ENCODE data around the gene HBA1.
"Not testable (repeated sequence)": the region's sequence is repeated elsewhere in the genome, so short reads cannot be mapped to it uniquely, and the experiment has no call there.

The HBA1 gene

GRCh38 chr16:175011-175949 is 1.2 kb upstream of the HBA1 start:
- no peak for DNase-seq (ENCODE audit: low read depth in 2 of 2)

- DNase-seq (ENCODE audit: low read depth in 2 of 2): not testable (repeated sequence)
Measured at GRCh38 chr16:176006-176405, 474 bp upstream of the HBA1 start.

- DNase-seq (ENCODE audit: low read depth in 2 of 2): no peak
Measured at GRCh38 chr16:177394-177822, 928 bp downstream of the HBA1 start.

GRCh38 chr16:177981-178667 is 1.6 kb downstream of the HBA1 start:
- no peak for DNase-seq (ENCODE audit: low read depth in 2 of 2)

GRCh38 chr16:178668-179015 is 2.2 kb downstream of the HBA1 start:
- no peak for DNase-seq (ENCODE audit: low read depth in 2 of 2)

GRCh38 chr16:179211-180092 is 3.0 kb downstream of the HBA1 start:
- DNase-seq (ENCODE audit: low read depth in 2 of 2): no peak

GRCh38 chr16:180101-180675 is 3.7 kb downstream of the HBA1 start, which contains the start of gene HBQ1:
Gene HBQ1 (plus strand): TSS chr16:180459. CDS start chr16:180487, 28 bp downstream.
- no peak for DNase-seq (ENCODE audit: low read depth in 2 of 2)

- DNase-seq (ENCODE audit: low read depth in 2 of 2): peak; percentile 19 to 24
Measured at GRCh38 chr16:180681-181564, 4.4 kb downstream of the HBA1 start.

- no peak for DNase-seq (ENCODE audit: low read depth in 2 of 2)
Measured at GRCh38 chr16:181565-182021, 5.1 kb downstream of the HBA1 start.

- DNase-seq (ENCODE audit: low read depth in 2 of 2): no peak
Measured at GRCh38 chr16:183005-183404, 6.5 kb downstream of the HBA1 start.

- no peak for DNase-seq (ENCODE audit: low read depth in 2 of 2)
Measured at GRCh38 chr16:185213-185612, 8.7 kb downstream of the HBA1 start.

- no peak for DNase-seq (ENCODE audit: low read depth in 2 of 2)
Measured at GRCh38 chr16:185691-186090, 9.2 kb downstream of the HBA1 start.

GRCh38 chr16:187330-187729 is 10.8 kb downstream of the HBA1 start:
- no peak for DNase-seq (ENCODE audit: low read depth in 2 of 2)

GRCh38 chr16:188674-189073 is 12.2 kb downstream of the HBA1 start:
- DNase-seq (ENCODE audit: low read depth in 2 of 2): no peak

- DNase-seq (ENCODE audit: low read depth in 2 of 2): no peak
Measured at GRCh38 chr16:189604-190186, 13.2 kb downstream of the HBA1 start.

GRCh38 chr16:191831-192230 is 15.4 kb downstream of the HBA1 start:
- no peak for DNase-seq (ENCODE audit: low read depth in 2 of 2)

- no peak for DNase-seq (ENCODE audit: low read depth in 2 of 2)
Measured at GRCh38 chr16:192686-193085, 16.2 kb downstream of the HBA1 start.

GRCh38 chr16:193441-193840 is 17.0 kb downstream of the HBA1 start:
- DNase-seq (ENCODE audit: low read depth in 2 of 2): no peak

- DNase-seq (ENCODE audit: low read depth in 2 of 2): no peak
Measured at GRCh38 chr16:194516-194915, 18.0 kb downstream of the HBA1 start.

GRCh38 chr16:200388-200787 is 23.9 kb downstream of the HBA1 start:
- peak; percentile 23 to 26 for DNase-seq (ENCODE audit: low read depth in 2 of 2)
